Measurements from ENCODE around the gene GFRA4. TPM values are rescaled to one million over a fixed set of nuclear protein-coding genes. Genes with fewer than 3 reads are reported as not detected.
"Not testable (repeated sequence)": the region's sequence is repeated elsewhere in the genome, so short reads cannot be mapped to it uniquely, and the experiment has no call there.

The GFRA4 gene
- total RNA-seq, 1 experiment from 2014 or later, result not detected

DNA sequence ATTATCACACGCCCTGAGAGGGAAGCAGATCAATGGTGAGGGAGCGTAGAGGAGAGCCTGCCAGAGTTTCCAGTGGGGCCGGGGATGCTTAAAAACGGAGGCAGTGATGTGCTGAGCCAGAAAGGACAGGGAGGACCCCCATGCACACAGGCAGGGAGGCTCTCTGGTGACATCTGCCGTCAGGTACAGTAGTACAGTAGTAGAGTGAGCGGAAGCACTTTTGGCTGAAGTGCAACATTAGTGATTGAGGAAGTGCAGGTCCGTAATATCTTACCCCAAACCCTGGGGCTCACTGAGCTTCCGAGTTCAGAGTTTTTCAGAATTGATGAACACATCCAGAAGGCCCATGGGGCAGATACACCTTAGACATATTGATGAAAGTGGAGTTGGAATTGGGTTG lies 42.1 kb downstream of the GFRA4 start:
- intact Hi-C loops (cut with micrococcal nuclease; ENCODE audit: unreplicated experiment), result no loop called here
- BruUV-seq (replicated peaks), result no TSS peak
- Histone ChIP-seq H3K4me3 (ENCODE audit: low read depth, low read length, poor library complexity, severe bottlenecking) (no peak overlapping the region), H3K27me3 (replicated peaks; ENCODE audit: insufficient read depth, low read depth, low read length, poor library complexity) (no peaks in the 10 kb centered on the region), H3K9me3 (ENCODE audit: low read depth, low read length, poor library complexity, severe bottlenecking) (no peaks in the 10 kb centered on the region), H3K27ac (ENCODE audit: low read depth, low read length, poor library complexity, severe bottlenecking) (no peak overlapping the region), H3K36me3 (ENCODE audit: insufficient read depth, low read length, poor library complexity, severe bottlenecking) (no peaks in the 10 kb centered on the region), H3K4me1 (ENCODE audit: insufficient read depth, low read length, poor library complexity, severe bottlenecking) (peaks cover 10% of the 10 kb centered on the region)
- POLR2A ChIA-PET (ENCODE audit: low non-redundant PET), result no interaction called here
- TF ChIP-seq, protein P1, sequence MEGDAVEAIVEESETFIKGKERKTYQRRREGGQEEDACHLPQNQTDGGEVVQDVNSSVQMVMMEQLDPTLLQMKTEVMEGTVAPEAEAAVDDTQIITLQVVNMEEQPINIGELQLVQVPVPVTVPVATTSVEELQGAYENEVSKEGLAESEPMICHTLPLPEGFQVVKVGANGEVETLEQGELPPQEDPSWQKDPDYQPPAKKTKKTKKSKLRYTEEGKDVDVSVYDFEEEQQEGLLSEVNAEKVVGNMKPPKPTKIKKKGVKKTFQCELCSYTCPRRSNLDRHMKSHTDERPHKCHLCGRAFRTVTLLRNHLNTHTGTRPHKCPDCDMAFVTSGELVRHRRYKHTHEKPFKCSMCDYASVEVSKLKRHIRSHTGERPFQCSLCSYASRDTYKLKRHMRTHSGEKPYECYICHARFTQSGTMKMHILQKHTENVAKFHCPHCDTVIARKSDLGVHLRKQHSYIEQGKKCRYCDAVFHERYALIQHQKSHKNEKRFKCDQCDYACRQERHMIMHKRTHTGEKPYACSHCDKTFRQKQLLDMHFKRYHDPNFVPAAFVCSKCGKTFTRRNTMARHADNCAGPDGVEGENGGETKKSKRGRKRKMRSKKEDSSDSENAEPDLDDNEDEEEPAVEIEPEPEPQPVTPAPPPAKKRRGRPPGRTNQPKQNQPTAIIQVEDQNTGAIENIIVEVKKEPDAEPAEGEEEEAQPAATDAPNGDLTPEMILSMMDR (conservative IDR thresholded peaks at IDR 0.05; ENCODE audit: low read depth, low read length), result no peak
- no peak for TF ChIP-seq EZH2 (IDR thresholded peaks at IDR 0.05; ENCODE audit: borderline replicate concordance, low read depth, low read length, poor library complexity, severe bottlenecking)
- DNase-seq (ENCODE audit: low spot score), result no peak
- CTCF ChIA-PET, result no interaction called here

- no peaks in the 10 kb centered on the region for H3K36me3 ChIP-seq (ENCODE audit: insufficient read depth, low read length, poor library complexity, severe bottlenecking)
- no TSS peak for BruUV-seq (replicated peaks)
- H3K4me3 ChIP-seq (ENCODE audit: low read depth, low read length, poor library complexity, severe bottlenecking), result no peak overlapping the region
- DNase-seq (ENCODE audit: low spot score), result no peak
- intact Hi-C loops (cut with micrococcal nuclease; ENCODE audit: unreplicated experiment), result no loop called here
- H3K4me1 ChIP-seq (ENCODE audit: insufficient read depth, low read length, poor library complexity, severe bottlenecking), result no peaks in the 10 kb centered on the region
- H3K27me3 ChIP-seq (replicated peaks; ENCODE audit: insufficient read depth, low read depth, low read length, poor library complexity), result no peaks in the 10 kb centered on the region
- ChIA-PET CTCF (interaction anchor here (0.7 kb wide), 1 partner anchor 68 kb away, joined by 4 read pairs; no protein-coding TSS in a partner anchor), POLR2A (ENCODE audit: low non-redundant PET) (no interaction called here)
- no peaks in the 10 kb centered on the region for H3K9me3 ChIP-seq (ENCODE audit: low read depth, low read length, poor library complexity, severe bottlenecking)
- TF ChIP-seq, protein P1 (conservative IDR thresholded peaks at IDR 0.05; ENCODE audit: low read depth, low read length), result no peak
- TF ChIP-seq EZH2 (IDR thresholded peaks at IDR 0.05; ENCODE audit: borderline replicate concordance, low read depth, low read length, poor library complexity, severe bottlenecking), result no peak
- no peak overlapping the region for H3K27ac ChIP-seq (ENCODE audit: low read depth, low read length, poor library complexity, severe bottlenecking)
Measured at GRCh38 chr20:3616250-3616649, 46.9 kb downstream of the GFRA4 start.

- H3K9me3 ChIP-seq (ENCODE audit: low read depth, low read length, poor library complexity, severe bottlenecking); H3K27ac ChIP-seq (ENCODE audit: low read depth, low read length, poor library complexity, severe bottlenecking); H3K4me3 ChIP-seq (ENCODE audit: low read depth, low read length, poor library complexity, severe bottlenecking); intact Hi-C loops (cut with micrococcal nuclease; ENCODE audit: unreplicated experiment); BruUV-seq (replicated peaks); DNase-seq (ENCODE audit: low spot score); H3K36me3 ChIP-seq (ENCODE audit: insufficient read depth, low read length, poor library complexity, severe bottlenecking); CTCF ChIA-PET; H3K4me1 ChIP-seq (ENCODE audit: insufficient read depth, low read length, poor library complexity, severe bottlenecking); POLR2A ChIA-PET (ENCODE audit: low non-redundant PET); H3K27me3 ChIP-seq (replicated peaks; ENCODE audit: insufficient read depth, low read depth, low read length, poor library complexity): not testable (repeated sequence)
Measured at GRCh38 chr20:3615171-3615840, 47.9 kb downstream of the GFRA4 start.

DNA sequence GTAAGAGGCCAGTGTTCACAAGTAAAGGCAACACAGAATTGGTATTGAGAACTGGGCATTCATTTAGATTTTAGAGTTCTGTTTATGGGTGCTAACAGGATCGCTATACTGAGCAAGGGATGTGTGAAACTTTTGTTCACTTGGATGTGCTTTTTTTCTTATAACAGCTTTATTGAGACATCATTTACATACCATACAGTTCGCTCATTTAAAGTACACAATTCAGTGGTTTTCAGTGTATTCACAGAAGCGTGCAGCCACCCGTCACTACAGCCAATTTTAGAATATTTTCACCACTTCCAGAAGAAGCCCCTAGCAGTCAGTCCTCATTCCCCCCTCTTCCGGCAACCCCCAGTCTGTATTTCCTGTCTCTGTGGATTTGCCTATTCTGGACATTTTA lies 48.7 kb downstream of the GFRA4 start:
- no peaks in the 10 kb centered on the region for H3K4me1 ChIP-seq (ENCODE audit: insufficient read depth, low read length, poor library complexity, severe bottlenecking)
- DNase-seq (ENCODE audit: low spot score), result no peak
- no peaks in the 10 kb centered on the region for H3K9me3 ChIP-seq (ENCODE audit: low read depth, low read length, poor library complexity, severe bottlenecking)
- TF ChIP-seq EZH2 (IDR thresholded peaks at IDR 0.05; ENCODE audit: borderline replicate concordance, low read depth, low read length, poor library complexity, severe bottlenecking), result no peak
- TF ChIP-seq, protein P1 (conservative IDR thresholded peaks at IDR 0.05; ENCODE audit: low read depth, low read length), result no peak
- H3K27me3 ChIP-seq (replicated peaks; ENCODE audit: insufficient read depth, low read depth, low read length, poor library complexity), result no peaks in the 10 kb centered on the region
- CTCF ChIA-PET, result no interaction called here
- H3K27ac ChIP-seq (ENCODE audit: low read depth, low read length, poor library complexity, severe bottlenecking), result no peak overlapping the region
- intact Hi-C loops (cut with micrococcal nuclease; ENCODE audit: unreplicated experiment), result no loop called here
- POLR2A ChIA-PET (ENCODE audit: low non-redundant PET), result no interaction called here
- H3K36me3 ChIP-seq (ENCODE audit: insufficient read depth, low read length, poor library complexity, severe bottlenecking), result no peaks in the 10 kb centered on the region
- H3K4me3 ChIP-seq (ENCODE audit: low read depth, low read length, poor library complexity, severe bottlenecking), result no peak overlapping the region
- no TSS peak for BruUV-seq (replicated peaks)

Data from A673 (cell line).